Measurements from ENCODE around the gene LAGE3. TPM values are rescaled to one million over a fixed set of nuclear protein-coding genes. Genes with fewer than 3 reads are reported as not detected.

Gene LAGE3
- total RNA-seq, 1 experiment from 2014 or later, result 21.1 TPM

DNA sequence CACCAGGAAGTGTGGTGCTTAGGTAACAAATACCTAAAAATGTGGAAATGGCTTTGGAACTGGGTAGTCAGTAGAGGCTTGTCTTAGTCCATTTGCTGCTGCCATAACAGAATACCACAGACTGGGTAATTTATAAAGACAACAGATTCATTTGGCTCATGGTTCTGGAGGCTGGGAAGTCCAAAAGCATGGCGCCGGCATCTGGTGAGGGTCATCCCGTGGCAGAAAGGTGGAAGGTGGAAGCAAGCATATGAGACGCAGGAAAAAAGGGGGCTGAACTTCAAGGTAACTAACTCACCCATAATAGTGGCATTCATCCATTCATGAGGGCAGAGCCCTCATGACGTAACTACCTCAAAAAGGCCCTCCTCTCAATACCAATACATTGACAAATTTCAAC lies 30.4 kb upstream of the LAGE3 start:
- Mint-ChIP-seq H3K36me3 (ENCODE audit: insufficient read depth, unreplicated experiment) (peaks cover 17% of the 10 kb centered on the region), H3K27me3 (ENCODE audit: insufficient read depth, unreplicated experiment) (peaks cover 33% of the 10 kb centered on the region), H3K4me1 (ENCODE audit: insufficient read depth, unreplicated experiment) (no peaks in the 10 kb centered on the region), H3K4me3 (ENCODE audit: unreplicated experiment) (no peak overlapping the region), H3K27ac (ENCODE audit: low read depth, unreplicated experiment) (no peak overlapping the region), H3K9me3 (ENCODE audit: unreplicated experiment) (peaks cover 15% of the 10 kb centered on the region)
- TF ChIP-seq, protein P1, sequence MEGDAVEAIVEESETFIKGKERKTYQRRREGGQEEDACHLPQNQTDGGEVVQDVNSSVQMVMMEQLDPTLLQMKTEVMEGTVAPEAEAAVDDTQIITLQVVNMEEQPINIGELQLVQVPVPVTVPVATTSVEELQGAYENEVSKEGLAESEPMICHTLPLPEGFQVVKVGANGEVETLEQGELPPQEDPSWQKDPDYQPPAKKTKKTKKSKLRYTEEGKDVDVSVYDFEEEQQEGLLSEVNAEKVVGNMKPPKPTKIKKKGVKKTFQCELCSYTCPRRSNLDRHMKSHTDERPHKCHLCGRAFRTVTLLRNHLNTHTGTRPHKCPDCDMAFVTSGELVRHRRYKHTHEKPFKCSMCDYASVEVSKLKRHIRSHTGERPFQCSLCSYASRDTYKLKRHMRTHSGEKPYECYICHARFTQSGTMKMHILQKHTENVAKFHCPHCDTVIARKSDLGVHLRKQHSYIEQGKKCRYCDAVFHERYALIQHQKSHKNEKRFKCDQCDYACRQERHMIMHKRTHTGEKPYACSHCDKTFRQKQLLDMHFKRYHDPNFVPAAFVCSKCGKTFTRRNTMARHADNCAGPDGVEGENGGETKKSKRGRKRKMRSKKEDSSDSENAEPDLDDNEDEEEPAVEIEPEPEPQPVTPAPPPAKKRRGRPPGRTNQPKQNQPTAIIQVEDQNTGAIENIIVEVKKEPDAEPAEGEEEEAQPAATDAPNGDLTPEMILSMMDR (IDR thresholded peaks at IDR 0.05; ENCODE audit: unreplicated experiment), result no peak
- no peak for DNase-seq (ENCODE audit: unreplicated experiment)
- ChIA-PET CTCF (no interaction called here), POLR2A (no interaction called here)
- intact Hi-C loops (cut with micrococcal nuclease), result no loop called here
- BruUV-seq (replicated peaks), result no TSS peak

DNA sequence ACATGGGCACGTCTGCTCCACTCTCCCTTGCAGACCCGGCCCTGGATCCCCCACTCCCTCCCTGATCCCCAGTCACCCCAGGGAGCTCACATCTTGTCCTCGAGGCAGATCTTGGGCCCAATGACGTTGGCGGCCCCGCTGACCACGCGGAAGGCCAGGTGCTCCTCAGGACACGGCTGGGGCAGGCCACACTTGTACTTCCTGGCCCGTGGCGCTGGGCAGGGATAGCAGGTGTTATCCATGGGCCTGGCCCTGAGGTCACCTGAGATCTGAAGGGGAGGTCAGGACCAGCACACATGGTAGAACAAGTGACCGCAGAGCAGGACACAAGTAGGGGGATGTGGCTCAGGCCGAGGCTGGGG lies 29.3 kb upstream of the LAGE3 start:
- intact Hi-C loops (cut with micrococcal nuclease), result no loop called here
- peaks cover 23% of the 10 kb centered on the region for H3K27me3 Mint-ChIP-seq (ENCODE audit: insufficient read depth, unreplicated experiment)
- DNase-seq (ENCODE audit: unreplicated experiment), result no peak
- H3K9me3 Mint-ChIP-seq (ENCODE audit: unreplicated experiment), result peaks cover 15% of the 10 kb centered on the region
- POLR2A ChIA-PET, result interaction anchor here (1.4 kb wide), 1 partner anchor 9 kb away, joined by 3 read pairs; no protein-coding TSS in a partner anchor
- H3K27ac Mint-ChIP-seq (ENCODE audit: low read depth, unreplicated experiment), result no peak overlapping the region
- no peak overlapping the region for H3K4me3 Mint-ChIP-seq (ENCODE audit: unreplicated experiment)
- no TSS peak for BruUV-seq (replicated peaks)
- TF ChIP-seq, protein P1 (IDR thresholded peaks at IDR 0.05; ENCODE audit: unreplicated experiment), result no peak
- H3K4me1 Mint-ChIP-seq (ENCODE audit: insufficient read depth, unreplicated experiment), result no peaks in the 10 kb centered on the region
- H3K36me3 Mint-ChIP-seq (ENCODE audit: insufficient read depth, unreplicated experiment), result peaks cover 17% of the 10 kb centered on the region
- CTCF ChIA-PET, result no interaction called here

DNA sequence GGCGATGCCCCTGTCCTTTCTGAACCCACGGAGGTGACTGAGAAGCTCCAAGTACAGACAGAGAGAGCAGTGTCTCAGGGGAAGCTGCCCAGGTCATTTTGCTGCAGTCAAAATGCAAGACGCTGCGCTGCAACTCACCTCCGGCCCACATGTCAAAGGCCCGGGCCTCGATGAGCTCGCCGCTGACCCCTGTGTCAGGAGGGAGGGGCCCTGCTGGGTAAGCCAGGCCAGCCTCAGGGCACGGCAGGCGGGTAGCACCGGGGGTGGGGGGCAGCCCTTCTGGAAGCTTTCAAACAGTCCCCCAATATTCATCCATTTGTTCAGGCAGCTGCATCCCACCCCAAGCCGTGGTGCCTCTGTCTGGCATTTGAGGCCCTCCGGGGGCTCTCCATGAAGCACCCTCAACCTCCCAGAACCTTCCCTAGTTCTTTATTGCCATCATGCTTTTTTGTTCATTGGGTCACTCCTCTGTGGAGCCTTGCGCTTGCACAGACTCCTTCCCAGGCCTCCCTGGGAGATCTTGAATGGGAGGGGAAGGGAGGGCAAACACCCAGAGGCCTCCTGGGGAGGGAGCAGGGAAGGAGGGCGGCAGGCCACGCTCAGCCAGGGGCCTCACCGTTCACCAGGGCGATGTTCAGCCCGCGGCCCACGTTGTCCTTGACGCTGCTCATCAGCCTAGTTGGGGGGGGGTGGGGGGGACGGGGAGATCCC lies 28.7 kb upstream of the LAGE3 start:
- H3K4me3 Mint-ChIP-seq (ENCODE audit: unreplicated experiment), result no peak overlapping the region
- no peak overlapping the region for H3K27ac Mint-ChIP-seq (ENCODE audit: low read depth, unreplicated experiment)
- no peak for DNase-seq (ENCODE audit: unreplicated experiment)
- H3K9me3 Mint-ChIP-seq (ENCODE audit: unreplicated experiment), result peaks cover 15% of the 10 kb centered on the region
- peaks cover 17% of the 10 kb centered on the region for H3K36me3 Mint-ChIP-seq (ENCODE audit: insufficient read depth, unreplicated experiment)
- intact Hi-C loops (cut with micrococcal nuclease), result no loop called here
- no peaks in the 10 kb centered on the region for H3K4me1 Mint-ChIP-seq (ENCODE audit: insufficient read depth, unreplicated experiment)
- POLR2A ChIA-PET, result interaction anchor here (0.7 to 1.4 kb wide), 3 partner anchors 8 to 17 kb away, joined by 3 to 4 read pairs (median 3); partner anchors contain the start of genes FAM3A and SLC10A3
- TF ChIP-seq, protein P1 (IDR thresholded peaks at IDR 0.05; ENCODE audit: unreplicated experiment), result no peak
- peaks cover 21% of the 10 kb centered on the region for H3K27me3 Mint-ChIP-seq (ENCODE audit: insufficient read depth, unreplicated experiment)
- BruUV-seq (replicated peaks), result no TSS peak
- CTCF ChIA-PET, result no interaction called here

DNA sequence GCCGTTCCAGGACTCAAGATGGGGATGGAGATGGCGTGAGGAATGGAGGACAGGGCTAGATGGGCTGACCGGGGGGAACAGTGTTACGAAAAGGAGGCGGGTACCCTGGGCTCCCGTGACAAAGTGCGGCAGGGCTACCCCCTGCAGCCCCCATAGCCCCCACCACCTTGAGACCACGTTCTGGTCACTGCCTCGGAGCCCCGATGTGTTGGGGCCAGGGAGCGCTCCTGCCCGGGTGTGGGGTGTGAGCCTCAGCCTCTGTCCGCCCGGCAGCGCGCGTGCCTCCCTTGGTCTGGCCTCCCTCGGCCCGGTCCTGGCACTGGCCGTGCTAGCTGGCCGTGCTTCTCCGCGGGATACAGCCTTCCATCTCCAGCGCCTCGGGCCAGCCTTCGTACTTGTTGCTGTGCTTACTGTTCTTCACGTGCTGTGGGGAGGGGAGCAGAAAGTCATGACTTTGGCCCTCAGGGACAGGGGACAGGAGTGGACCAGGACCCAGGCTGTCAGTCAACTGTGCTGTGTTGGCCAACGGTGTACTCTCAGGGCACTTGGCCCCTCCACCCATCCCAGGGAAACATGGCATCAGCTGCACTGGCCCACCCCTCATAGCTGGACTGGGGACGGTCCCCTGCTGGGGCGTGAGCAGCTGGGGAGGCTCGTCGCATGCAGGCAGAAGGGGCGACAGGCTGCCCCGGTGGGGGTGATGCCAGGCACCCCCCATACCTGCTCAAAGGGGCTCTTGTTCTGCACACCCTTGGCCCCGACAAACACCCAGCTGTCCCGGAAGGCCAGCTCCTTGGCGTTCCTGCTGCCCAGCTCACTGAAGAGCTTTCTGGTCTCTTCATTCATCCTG lies 27.6 kb upstream of the LAGE3 start:
- CTCF ChIA-PET, result no interaction called here
- Mint-ChIP-seq H3K4me1 (ENCODE audit: insufficient read depth, unreplicated experiment) (no peaks in the 10 kb centered on the region), H3K27ac (ENCODE audit: low read depth, unreplicated experiment) (no peak overlapping the region), H3K27me3 (ENCODE audit: insufficient read depth, unreplicated experiment) (peaks cover 21% of the 10 kb centered on the region), H3K4me3 (ENCODE audit: unreplicated experiment) (no peak overlapping the region), H3K36me3 (ENCODE audit: insufficient read depth, unreplicated experiment) (peaks cover 17% of the 10 kb centered on the region), H3K9me3 (ENCODE audit: unreplicated experiment) (peaks cover 15% of the 10 kb centered on the region)
- POLR2A ChIA-PET, result interaction anchor here (0.7 to 1.0 kb wide), 2 partner anchors 9 to 16 kb away, joined by 3 to 4 read pairs; partner anchors contain the start of genes FAM3A and SLC10A3
- intact Hi-C loops (cut with micrococcal nuclease), result no loop called here
- no TSS peak for BruUV-seq (replicated peaks)
- TF ChIP-seq, protein P1 (IDR thresholded peaks at IDR 0.05; ENCODE audit: unreplicated experiment), result no peak
- DNase-seq (ENCODE audit: unreplicated experiment), result no peak

Measured in MCF 10A (cell line).